H1 (cell line): ENCODE measurements around the gene FAM168B. TPM values are rescaled to one million over a fixed set of nuclear protein-coding genes. Genes with fewer than 3 reads are reported as not detected.

ENCODE experiments used
- CTCF ChIA-PET: fragments of 300-600 bp; sonication (Branson Sonifier 250); formaldehyde crosslinking; loops from one replicate; lab custom pipeline; 2021; ENCODE audit not compliant: partially characterized antibody; lab: Charles Lee
- POLR2A ChIA-PET: fragments of 300-600 bp; sonication (Branson Sonifier 250); formaldehyde crosslinking; loops from one replicate; lab custom pipeline; 2021; ENCODE audit warnings: inconsistent platforms; ENCODE audit not compliant: partially characterized antibody; lab: Charles Lee
- DNase-seq, 2 experiments: peaks; one replicate each; pipeline versions ENCODE4 v3.0.0 to v3.0.0-alpha.2; 2010 to 2022; ENCODE audit warnings: low spot score in 2 of 2, low read depth in 1 of 2, mixed read lengths in 1 of 2
- FAIRE-seq: peaks from 2 replicates; lab custom pipeline; 2011; peaks lifted over from hg19 to GRCh38; lab: Jason Lieb, UNC
- H2AFZ ChIP-seq: 2 replicates; pipeline ENCODE4 v1.8.1; 2012; ENCODE audit warnings: low read length, inconsistent platforms
- H2AK5ac ChIP-seq: 2 replicates; pipeline ENCODE4 v1.6.1; 2013; ENCODE audit warnings: low read depth, low read length
- H2BK120ac ChIP-seq: replicated peaks from 2 replicates; pipeline ENCODE3; 2013; ENCODE audit warnings: low read depth, low read length, inconsistent platforms
- H2BK12ac ChIP-seq: 2 replicates; pipeline ENCODE4 v1.6.1; 2013; ENCODE audit warnings: low read depth, low read length
- H2BK15ac ChIP-seq: 2 replicates; pipeline ENCODE4 v1.6.1; 2013; ENCODE audit warnings: low read length
- H2BK20ac ChIP-seq: 2 replicates; pipeline ENCODE4 v1.6.1; 2013; ENCODE audit warnings: low read length
- H2BK5ac ChIP-seq: 2 replicates; pipeline ENCODE4 v1.6.1; 2013; ENCODE audit warnings: low read depth, low read length
- H3K14ac ChIP-seq: 2 replicates; pipeline ENCODE4 v1.6.1; 2013; ENCODE audit warnings: inconsistent platforms; ENCODE audit not compliant: insufficient read length
- H3K18ac ChIP-seq: 2 replicates; pipeline ENCODE4 v1.6.1; 2013; ENCODE audit warnings: low read length; ENCODE audit errors: extremely low read depth
- H3K23ac ChIP-seq: 2 replicates; pipeline ENCODE4 v1.6.1; 2013; ENCODE audit warnings: inconsistent platforms; ENCODE audit not compliant: insufficient read length
- H3K23me2 ChIP-seq: 2 replicates; pipeline ENCODE4 v1.6.1; 2013; ENCODE audit warnings: low read depth, low read length
- H3K27ac ChIP-seq: 2 replicates; pipeline ENCODE4 v1.6.1; 2011; ENCODE audit warnings: low read depth, low read length, inconsistent platforms
- H3K27me3 ChIP-seq, 4 experiments: replicated peaks in 1 of 4; 1 replicate in 1 of 4; 2 replicates in 3 of 4; pipeline versions ENCODE4 v1.6.1 to v1.8.1; 2011 to 2013; ENCODE audit warnings: low read length in 3 of 4, mild to moderate bottlenecking in 3 of 4, inconsistent platforms in 2 of 4, mixed read lengths in 2 of 4, moderate library complexity in 1 of 4; ENCODE audit not compliant: control insufficient read depth in 3 of 4, insufficient read depth in 3 of 4; ENCODE audit errors: extremely low read depth in 1 of 4
- H3K36me3 ChIP-seq, 4 experiments: 2 replicates each; pipeline versions ENCODE4 v1.6.1 to v1.8.1; 2011 to 2013; ENCODE audit warnings: mild to moderate bottlenecking in 4 of 4, low read length in 3 of 4, moderate library complexity in 2 of 4, control low read depth in 1 of 4, inconsistent platforms in 1 of 4; ENCODE audit not compliant: insufficient read depth in 4 of 4, control insufficient read depth in 2 of 4
- H3K4ac ChIP-seq: replicated peaks from 2 replicates; pipeline ENCODE3; 2013; ENCODE audit warnings: low read length, low read depth, mixed read lengths, inconsistent platforms; ENCODE audit not compliant: insufficient read length
- H3K4me1 ChIP-seq, 4 experiments: replicated peaks in 1 of 4; 1 replicate in 1 of 4; 2 replicates in 3 of 4; pipeline versions ENCODE4 v1.6.1 to v1.8.1; 2011 to 2013; ENCODE audit warnings: low read length in 3 of 4, inconsistent platforms in 2 of 4, mixed read lengths in 1 of 4; ENCODE audit not compliant: insufficient read depth in 4 of 4, control insufficient read depth in 3 of 4
- H3K4me2 ChIP-seq, 2 experiments: 2 replicates each; pipeline versions ENCODE4 v1.6.1 to v1.8.1; 2011 to 2013; ENCODE audit warnings: low read depth in 2 of 2, low read length in 2 of 2, control low read depth in 1 of 2, inconsistent platforms in 1 of 2, mild to moderate bottlenecking in 1 of 2; ENCODE audit not compliant: insufficient read depth in 1 of 2
- H3K4me3 ChIP-seq, 4 experiments: fragments of 200-600, 300-600 bp in 1 of 4; sonication (generic), shearing (Covaris generic), sonication (Bioruptor Twin) in 1 of 4; 2 replicates each; pipeline versions ENCODE4 v1.5.1 to v1.8.1; 2011 to 2016; ENCODE audit warnings: low read length in 4 of 4, low read depth in 3 of 4, control low read depth in 2 of 4, inconsistent platforms in 2 of 4, mild to moderate bottlenecking in 2 of 4, mixed read lengths in 1 of 4, moderate library complexity in 1 of 4; ENCODE audit not compliant: insufficient read depth in 2 of 4; ENCODE audit errors: extremely low read depth in 1 of 4
- H3K56ac ChIP-seq: replicated peaks from 2 replicates; pipeline ENCODE3; 2013; ENCODE audit warnings: low read depth, mild to moderate bottlenecking, mixed read lengths, low read length, inconsistent platforms; ENCODE audit not compliant: insufficient read length
- H3K79me1 ChIP-seq: 2 replicates; pipeline ENCODE4 v1.6.1; 2013; ENCODE audit warnings: low read depth, low read length, control low read depth
- H3K79me2 ChIP-seq, 2 experiments: 2 replicates each; pipeline versions ENCODE4 v1.6.1 to v1.8.1; 2012 to 2013; ENCODE audit warnings: low read length in 2 of 2, mild to moderate bottlenecking in 2 of 2, inconsistent platforms in 1 of 2; ENCODE audit not compliant: insufficient read depth in 2 of 2, control insufficient read depth in 1 of 2
- H3K9ac ChIP-seq, 4 experiments: replicated peaks in 1 of 4; 1 replicate in 1 of 4; 2 replicates in 3 of 4; pipeline versions ENCODE4 v1.6.1 to v1.8.1; 2011 to 2013; ENCODE audit warnings: low read depth in 3 of 4, low read length in 3 of 4, control low read depth in 2 of 4, mild to moderate bottlenecking in 2 of 4, moderate library complexity in 2 of 4, inconsistent platforms in 1 of 4; ENCODE audit errors: extremely low read depth in 1 of 4
- H3K9me3 ChIP-seq, 2 experiments: 2 replicates each; pipeline versions ENCODE4 v1.6.1 to v1.8.1; 2012 to 2013; ENCODE audit warnings: mild to moderate bottlenecking in 2 of 2, moderate library complexity in 2 of 2, control low read depth in 1 of 2, inconsistent platforms in 1 of 2, low read depth in 1 of 2, low read length in 1 of 2, mixed read lengths in 1 of 2; ENCODE audit not compliant: insufficient read depth in 2 of 2
- H4K20me1 ChIP-seq, 2 experiments: replicated peaks in 1 of 2; 2 replicates each; pipeline versions ENCODE3 to v1.8.1; 2011 to 2013; ENCODE audit warnings: inconsistent platforms in 2 of 2, low read length in 2 of 2, mild to moderate bottlenecking in 1 of 2; ENCODE audit not compliant: insufficient read depth in 2 of 2, control insufficient read depth in 1 of 2
- H4K5ac ChIP-seq: 2 replicates; pipeline ENCODE4 v1.6.1; 2013; ENCODE audit warnings: low read length, low read depth, mixed read lengths, inconsistent platforms; ENCODE audit not compliant: insufficient read length
- H4K8ac ChIP-seq: 2 replicates; pipeline ENCODE4 v1.8.0; 2013; ENCODE audit warnings: mild to moderate bottlenecking, moderate library complexity, low read length, inconsistent platforms; ENCODE audit not compliant: insufficient read depth; ENCODE audit errors: extremely low read depth
- H4K91ac ChIP-seq: replicated peaks from 2 replicates; pipeline ENCODE3; 2013; ENCODE audit warnings: low read length, mixed read lengths, inconsistent platforms; ENCODE audit not compliant: insufficient read length
- ASH2L ChIP-seq: fragments of 200-600, 300-600 bp; sonication (generic); IDR thresholded peaks from one replicate; pipeline ENCODE4 v1.7.1; 2017; ENCODE audit warnings: low read length
- EGR1 ChIP-seq: IDR thresholded peaks from 2 replicates; pipeline ENCODE4 v1.6.1; 2011; ENCODE audit warnings: low read depth, low read length, borderline replicate concordance
- HDAC6 ChIP-seq: IDR thresholded peaks from one replicate; pipeline ENCODE4 v1.7.1; 2012; ENCODE audit warnings: low read depth, mild to moderate bottlenecking, inconsistent platforms, low read length, moderate library complexity
- KDM1A ChIP-seq: fragments of 200-600, 300-600 bp; sonication (generic); IDR thresholded peaks from 2 replicates; pipeline ENCODE4 v1.7.1; 2016; ENCODE audit warnings: mild to moderate bottlenecking, low read length, borderline replicate concordance
- KDM4A ChIP-seq: IDR thresholded peaks from one replicate; pipeline ENCODE4 v1.7.1; 2012; ENCODE audit warnings: low read depth, mild to moderate bottlenecking, moderate library complexity, low read length, inconsistent platforms; ENCODE audit not compliant: severe bottlenecking
- POU5F1 ChIP-seq: IDR thresholded peaks from 2 replicates; pipeline ENCODE4 v1.6.1; 2011; ENCODE audit warnings: low read depth, mild to moderate bottlenecking, low read length, moderate library complexity
- SIN3A ChIP-seq, 2 experiments: IDR thresholded peaks in 1 of 2; conservative IDR thresholded peaks in 1 of 2; 2 replicates each; pipeline ENCODE4 v1.6.1; 2011 to 2012; ENCODE audit warnings: low read length in 2 of 2, improper control_type of control experiment in 1 of 2, low read depth in 1 of 2, mild to moderate bottlenecking in 1 of 2
- YY1 ChIP-seq: IDR thresholded peaks from 2 replicates; pipeline ENCODE4 v1.6.1; 2011; ENCODE audit warnings: low read depth, mild to moderate bottlenecking, low read length
- WGBS, 2 experiments: shearing (Covaris generic) in 1 of 2; methylation state at CpG; one replicate each; pipeline versions ENCODE4 v1.1.6 to v1.1.7; 2013 to 2015; ENCODE audit warnings: low lambda C conversion rate in 2 of 2, mixed read lengths in 2 of 2, inconsistent platforms in 1 of 2, low coverage in 1 of 2, missing lambda C conversion rate in 1 of 2; ENCODE audit not compliant: insufficient replicate concordance in 2 of 2, insufficient coverage in 1 of 2, insufficient read length in 1 of 2; ENCODE audit errors: extremely low coverage in 1 of 2, missing lambda C conversion rate in 1 of 2; 5-methylcytosine and 5-hydroxymethylcytosine counted together
- polyA plus RNA-seq, 7 experiments: library from polyadenylated mRNA; depleted of rRNA in 3 of 7; stranded (reverse) in 5 of 7; unstranded in 2 of 7; fragments of >200 nt in 5 of 7; fragments of 200-250 nt in 2 of 7; gene quantifications; 1 replicate in 5 of 7; 2 replicates in 1 of 7; 4 replicates in 1 of 7; pipeline versions ENCODE4 v1.2.1 to v1.2.3, GENCODE V29; 2011 to 2013; ENCODE audit warnings: missing spikeins in 2 of 7, mixed read lengths in 2 of 7
- total RNA-seq: library from RNA; stranded (reverse); fragmentation: NEBNext Ultra II Directional; extraction: Animal tissue kit (Norgen Biotek cat#: 25700); gene quantifications from 2 replicates; pipeline ENCODE4 v1.2.1, GENCODE V29; 2021

The FAM168B gene
- total and polyA plus RNA-seq, 2 of the 8 experiments (the other 6 are each of a cell fraction or from before 2014, with no cell fraction given) = 61.9 to 123 TPM

DNA sequence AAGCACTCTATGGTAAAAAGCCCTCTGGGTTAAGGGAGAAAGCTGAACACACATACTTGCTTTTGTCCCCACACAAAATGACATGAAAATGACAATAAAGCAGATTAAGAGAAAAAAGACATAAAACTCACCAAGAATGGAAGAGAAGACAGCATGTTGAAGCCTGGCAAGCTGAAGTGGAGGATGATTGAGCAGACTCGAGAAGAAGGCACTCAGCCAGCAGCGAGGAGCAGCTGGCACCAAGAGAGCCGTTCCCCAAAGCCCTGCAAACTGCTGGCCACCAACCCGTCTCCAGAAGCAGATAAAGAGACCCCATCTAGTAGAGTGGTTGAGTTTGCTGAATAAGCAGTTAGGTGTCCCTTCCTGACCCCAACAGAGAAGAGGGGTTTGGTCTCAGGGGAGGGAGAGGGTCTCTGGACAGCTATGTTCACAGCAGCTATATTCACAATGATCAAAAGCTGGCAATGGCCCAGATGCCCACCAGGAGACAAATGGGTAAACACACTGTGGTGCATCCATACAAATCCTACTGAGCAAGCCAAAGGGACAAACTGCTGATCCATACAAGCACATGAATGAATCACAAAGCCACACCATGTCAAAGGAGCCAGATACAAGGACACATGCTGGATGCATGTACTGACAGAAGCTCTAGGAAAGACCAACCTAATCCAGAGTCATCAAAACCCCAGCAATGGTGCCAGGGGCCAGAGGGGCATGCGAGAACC, 36.9 kb downstream of the FAM168B start:
- H3K4me1 ChIP-seq = peaks cover 0 to 2% (median 0%) of the 10 kb centered on the region in 4 experiments; a peak in 1 of 7 replicates
- no peak overlapping the region for H3K27ac ChIP-seq
- CTCF ChIA-PET = interaction anchor here (1.4 to 2.0 kb wide), 3 partner anchors 15 to 89 kb away, joined by 4 to 8 read pairs (median 6); no protein-coding TSS in a partner anchor
- no peak overlapping the region for H3K18ac ChIP-seq
- POLR2A ChIA-PET = interaction anchor here (0.8 to 1.8 kb wide), 6 partner anchors 10 to 37 kb away, joined by 3 to 11 read pairs (median 4); partner anchors contain the start of gene FAM168B
- H3K79me2 ChIP-seq = peaks cover 0 to 60% of the 10 kb centered on the region in 2 experiments
- no peak overlapping the region; a peak in 1 of 7 replicates for H3K9ac ChIP-seq
- TF ChIP-seq KDM1A (no peak), YY1 (no peak), SIN3A (conservative IDR thresholded peaks at IDR 0.05 in 1 of 2, IDR thresholded peaks at IDR 0.05 in 1 of 2; ENCODE audit: low read depth in 1 of 2, low read length in 2 of 2) (no peak), POU5F1 (no peak), HDAC6 (no peak), EGR1 (no peak), KDM4A (no peak), ASH2L (no peak)
- no peak overlapping the region for H3K4me3 ChIP-seq
- no peak overlapping the region for H4K8ac ChIP-seq
- H2BK5ac ChIP-seq = no peak overlapping the region
- peaks cover 17 to 39% of the 10 kb centered on the region in 2 experiments for H4K20me1 ChIP-seq
- H2BK12ac ChIP-seq = no peak overlapping the region
- H2AFZ ChIP-seq = no peak overlapping the region
- peaks cover 22% of the 10 kb centered on the region for H3K79me1 ChIP-seq
- H2BK120ac ChIP-seq = no peak overlapping the region
- no peak overlapping the region for H4K91ac ChIP-seq
- H3K4me2 ChIP-seq = no peak overlapping the region
- H3K56ac ChIP-seq = no peak overlapping the region
- peaks cover 11 to 71% (median 43%) of the 10 kb centered on the region in 4 experiments; a peak in 7 of 8 replicates for H3K36me3 ChIP-seq
- 94% methylated on average over 5 of the region's 5 CpGs; no CpG with 5 or more reads in 1 of the 2 experiments for WGBS, 2 experiments
- no peak overlapping the region for H2AK5ac ChIP-seq
- no peak overlapping the region for H3K14ac ChIP-seq
- DNase-seq (no peak), FAIRE-seq (no peak)
- no peak overlapping the region for H3K4ac ChIP-seq
- H3K23me2 ChIP-seq = no peaks in the 10 kb centered on the region
- H2BK20ac ChIP-seq = no peak overlapping the region
- H3K23ac ChIP-seq = no peak overlapping the region
- H3K27me3 ChIP-seq = no peaks in the 10 kb centered on the region
- H3K9me3 ChIP-seq = no peaks in the 10 kb centered on the region
- H2BK15ac ChIP-seq = no peak overlapping the region
- no peak overlapping the region for H4K5ac ChIP-seq
